PC-3 (cell line): ENCODE measurements around the gene SLC1A7. TPM values are rescaled to one million over a fixed set of nuclear protein-coding genes. Genes with fewer than 3 reads are reported as not detected.

Experiments
- ATAC-seq: fragments of 200-7000 bp; cut with Tn5 transposase; 2 replicates; pipeline ENCODE4 v1.9.1; 2020; ENCODE audit warnings: mild to moderate bottlenecking, moderate library complexity
- BruUV-seq: library from RNA; stranded (reverse); fragments of 400-500 nt; replicated peaks from 2 replicates; lab custom pipeline; 2021; lab: Mats Ljungman, UMichigan
- CTCF ChIA-PET: fragments of 300-600 bp; sonication (Branson Sonifier 250); formaldehyde crosslinking; loops from one replicate; lab custom pipeline; 2022; ENCODE audit warnings: antibody characterized with exemption; lab: Charles Lee
- POLR2A ChIA-PET: fragments of 300-600 bp; sonication (Branson Sonifier 250); formaldehyde crosslinking; loops from one replicate; lab custom pipeline; 2022; ENCODE audit warnings: antibody characterized with exemption; ENCODE audit not compliant: unreplicated experiment; lab: Charles Lee
- DNase-seq: peaks from one replicate; pipeline ENCODE4 v3.0.0-alpha.2; 2015
- H2AFZ ChIP-seq: fragments of 300-600 bp; sonication (generic); 2 replicates; pipeline ENCODE4 v1.6.0; 2016; ENCODE audit warnings: antibody characterized with exemption, low read length
- H3F3A ChIP-seq: fragments of 300-600 bp; sonication (generic); one replicate; pipeline ENCODE4 v1.6.0; 2017; ENCODE audit warnings: antibody characterized with exemption, low read length, control low read depth, mild to moderate bottlenecking; ENCODE audit not compliant: unreplicated experiment
- H3K27ac ChIP-seq: fragments of 300-600 bp; sonication (generic); 2 replicates; pipeline ENCODE4 v1.5.1; 2016; ENCODE audit warnings: mild to moderate bottlenecking, low read length
- H3K27me3 ChIP-seq: fragments of 300-600 bp; sonication (generic); 2 replicates; pipeline ENCODE4 v1.6.1; 2016; ENCODE audit warnings: low read length, mixed read lengths
- H3K36me3 ChIP-seq: fragments of 300-600 bp; sonication (generic); 2 replicates; pipeline ENCODE4 v1.6.1; 2016; ENCODE audit warnings: low read depth, mixed run types, low read length, mixed read lengths
- H3K4me1 ChIP-seq: fragments of 300-600 bp; sonication (generic); 2 replicates; pipeline ENCODE4 v1.5.1; 2016; ENCODE audit warnings: low read length; ENCODE audit not compliant: insufficient read depth
- H3K4me2 ChIP-seq: fragments of 300-600 bp; sonication (generic); 2 replicates; pipeline ENCODE4 v1.6.0; 2016; ENCODE audit warnings: low read length
- H3K4me3 ChIP-seq: fragments of 300-600 bp; sonication (generic); 2 replicates; pipeline ENCODE4 v1.5.1; 2016; ENCODE audit warnings: mild to moderate bottlenecking, low read length, mixed read lengths
- H3K79me2 ChIP-seq: fragments of 300-600 bp; sonication (generic); 2 replicates; pipeline ENCODE4 v1.6.1; 2017; ENCODE audit warnings: low read length, mixed read lengths
- H3K9ac ChIP-seq: fragments of 300-600 bp; sonication (generic); 2 replicates; pipeline ENCODE4 v1.6.0; 2016; ENCODE audit warnings: mild to moderate bottlenecking, low read length
- H3K9me2 ChIP-seq: fragments of 300-600 bp; sonication (generic); replicated peaks from 2 replicates; pipeline ENCODE4 v1.6.1; 2016; ENCODE audit warnings: mixed run types, low read length, mixed read lengths
- H3K9me3 ChIP-seq: fragments of 300-600 bp; sonication (generic); 2 replicates; pipeline ENCODE4 v1.6.1; 2016; ENCODE audit warnings: low read length, mixed read lengths
- H4K20me1 ChIP-seq: fragments of 300-600 bp; sonication (generic); 2 replicates; pipeline ENCODE4 v1.6.1; 2016; ENCODE audit warnings: low read length, mixed read lengths
- EZH2 ChIP-seq: fragments of 300-600 bp; sonication (generic); IDR thresholded peaks from one replicate; pipeline ENCODE4 v1.6.1; 2017; ENCODE audit warnings: antibody characterized with exemption, mild to moderate bottlenecking, low read length; ENCODE audit not compliant: unreplicated experiment
- EZH2phosphoT487 ChIP-seq: fragments of 300-600 bp; sonication (generic); IDR thresholded peaks from 2 replicates; pipeline ENCODE4 v1.6.1; 2018; ENCODE audit warnings: mild to moderate bottlenecking, antibody characterized with exemption, low read length, borderline replicate concordance
- intact Hi-C: fragments of 100-400 bp; cut with micrococcal nuclease; formaldehyde crosslinking; loops from 2 replicates; pipeline ENCODE4 v1.9.0; 2023
- total RNA-seq: library from RNA; depleted of rRNA; stranded (reverse); fragments of >200 nt; gene quantifications from 2 replicates; pipeline ENCODE4 v1.2.3, GENCODE V29; 2014
- TF ChIP-seq, protein P1 (sequence below): fragments of 300-600 bp; sonication (generic); conservative IDR thresholded peaks from 2 replicates; pipeline ENCODE4 v1.5.1; 2017; ENCODE audit warnings: antibody characterized with exemption, low read depth, mild to moderate bottlenecking, low read length

Gene SLC1A7
- total RNA-seq, 1 experiment from 2014 or later, result 0.26 TPM

DNA sequence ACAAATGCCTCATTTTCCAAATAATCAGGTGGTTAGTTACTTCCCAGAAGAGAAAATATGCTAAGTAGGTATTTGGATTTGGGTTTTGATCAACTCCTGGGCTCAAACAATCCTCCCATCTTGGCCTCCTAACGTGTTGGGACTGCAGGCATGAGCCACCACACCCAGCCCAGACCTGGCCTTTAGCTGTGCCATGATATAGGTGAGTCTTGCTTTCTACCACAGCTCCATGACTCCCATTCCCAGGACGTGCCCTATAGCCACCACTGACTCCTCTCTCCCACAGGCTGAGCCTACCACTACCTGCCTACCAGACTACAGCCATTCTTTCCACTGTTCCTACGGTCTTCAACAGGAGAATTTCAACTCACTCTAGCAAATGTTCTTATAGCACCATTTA, 1.8 kb upstream of the SLC1A7 start:
- no peaks in the 10 kb centered on the region for H3K79me2 ChIP-seq
- TF ChIP-seq EZH2, result no peak
- no peak for TF ChIP-seq EZH2phosphoT487
- TF ChIP-seq, protein P1, sequence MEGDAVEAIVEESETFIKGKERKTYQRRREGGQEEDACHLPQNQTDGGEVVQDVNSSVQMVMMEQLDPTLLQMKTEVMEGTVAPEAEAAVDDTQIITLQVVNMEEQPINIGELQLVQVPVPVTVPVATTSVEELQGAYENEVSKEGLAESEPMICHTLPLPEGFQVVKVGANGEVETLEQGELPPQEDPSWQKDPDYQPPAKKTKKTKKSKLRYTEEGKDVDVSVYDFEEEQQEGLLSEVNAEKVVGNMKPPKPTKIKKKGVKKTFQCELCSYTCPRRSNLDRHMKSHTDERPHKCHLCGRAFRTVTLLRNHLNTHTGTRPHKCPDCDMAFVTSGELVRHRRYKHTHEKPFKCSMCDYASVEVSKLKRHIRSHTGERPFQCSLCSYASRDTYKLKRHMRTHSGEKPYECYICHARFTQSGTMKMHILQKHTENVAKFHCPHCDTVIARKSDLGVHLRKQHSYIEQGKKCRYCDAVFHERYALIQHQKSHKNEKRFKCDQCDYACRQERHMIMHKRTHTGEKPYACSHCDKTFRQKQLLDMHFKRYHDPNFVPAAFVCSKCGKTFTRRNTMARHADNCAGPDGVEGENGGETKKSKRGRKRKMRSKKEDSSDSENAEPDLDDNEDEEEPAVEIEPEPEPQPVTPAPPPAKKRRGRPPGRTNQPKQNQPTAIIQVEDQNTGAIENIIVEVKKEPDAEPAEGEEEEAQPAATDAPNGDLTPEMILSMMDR, result no peak
- intact Hi-C loops, result no loop called here
- no peaks in the 10 kb centered on the region for H3K9me2 ChIP-seq
- no peaks in the 10 kb centered on the region for H3K9me3 ChIP-seq
- no peak overlapping the region for H3K4me2 ChIP-seq
- CTCF ChIA-PET, result no interaction called here
- DNase-seq, result no peak
- no TSS peak for BruUV-seq
- H3K4me3 ChIP-seq, result no peak overlapping the region
- no peak overlapping the region for H3K27ac ChIP-seq
- no peaks in the 10 kb centered on the region for H3K36me3 ChIP-seq
- H3K4me1 ChIP-seq, result peaks cover 57% of the 10 kb centered on the region
- POLR2A ChIA-PET, result no interaction called here
- ATAC-seq, result no peak
- no peak overlapping the region for H3K9ac ChIP-seq
- H2AFZ ChIP-seq, result no peak overlapping the region
- H4K20me1 ChIP-seq, result no peaks in the 10 kb centered on the region
- H3F3A ChIP-seq, result no peaks in the 10 kb centered on the region
- no peaks in the 10 kb centered on the region for H3K27me3 ChIP-seq

DNA sequence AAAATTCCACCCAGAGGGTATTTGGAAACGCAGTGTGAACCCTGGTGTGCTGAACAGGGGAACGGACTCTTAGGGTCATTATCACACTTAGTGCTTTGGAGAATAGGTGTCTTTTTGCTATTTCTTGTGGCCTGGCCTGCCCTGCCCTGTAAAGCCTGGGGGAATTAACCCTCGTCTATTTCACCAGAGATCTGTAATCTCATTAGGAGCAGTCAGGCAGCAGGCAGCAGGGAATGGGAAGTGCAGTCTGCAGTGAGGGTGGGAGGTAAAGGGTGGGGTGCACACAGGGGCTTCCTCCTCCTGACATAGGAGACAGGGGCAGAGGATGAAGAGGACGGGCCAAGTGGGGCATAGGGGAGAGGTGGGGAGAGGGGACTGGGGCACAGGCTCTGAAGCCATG, 1.1 kb upstream of the SLC1A7 start:
- no peaks in the 10 kb centered on the region for H3K36me3 ChIP-seq
- POLR2A ChIA-PET, result interaction anchor here (0.6 kb wide), 1 partner anchor 207 kb away, joined by 3 read pairs; no protein-coding TSS in a partner anchor
- H3K4me1 ChIP-seq, result peaks cover 53% of the 10 kb centered on the region
- H3K79me2 ChIP-seq, result no peaks in the 10 kb centered on the region
- no peaks in the 10 kb centered on the region for H3K27me3 ChIP-seq
- no peaks in the 10 kb centered on the region for H4K20me1 ChIP-seq
- CTCF ChIA-PET, result no interaction called here
- no TSS peak for BruUV-seq
- no peak for ATAC-seq
- no peaks in the 10 kb centered on the region for H3K9me3 ChIP-seq
- intact Hi-C loops, result no loop called here
- no peak overlapping the region for H2AFZ ChIP-seq
- no peak overlapping the region for H3K4me2 ChIP-seq
- H3K4me3 ChIP-seq, result no peak overlapping the region
- TF ChIP-seq EZH2phosphoT487, result no peak
- TF ChIP-seq EZH2, result no peak
- TF ChIP-seq, protein P1, result no peak
- no peaks in the 10 kb centered on the region for H3F3A ChIP-seq
- H3K9ac ChIP-seq, result no peak overlapping the region
- no peak overlapping the region for H3K27ac ChIP-seq
- H3K9me2 ChIP-seq, result no peaks in the 10 kb centered on the region
- DNase-seq, result no peak

DNA sequence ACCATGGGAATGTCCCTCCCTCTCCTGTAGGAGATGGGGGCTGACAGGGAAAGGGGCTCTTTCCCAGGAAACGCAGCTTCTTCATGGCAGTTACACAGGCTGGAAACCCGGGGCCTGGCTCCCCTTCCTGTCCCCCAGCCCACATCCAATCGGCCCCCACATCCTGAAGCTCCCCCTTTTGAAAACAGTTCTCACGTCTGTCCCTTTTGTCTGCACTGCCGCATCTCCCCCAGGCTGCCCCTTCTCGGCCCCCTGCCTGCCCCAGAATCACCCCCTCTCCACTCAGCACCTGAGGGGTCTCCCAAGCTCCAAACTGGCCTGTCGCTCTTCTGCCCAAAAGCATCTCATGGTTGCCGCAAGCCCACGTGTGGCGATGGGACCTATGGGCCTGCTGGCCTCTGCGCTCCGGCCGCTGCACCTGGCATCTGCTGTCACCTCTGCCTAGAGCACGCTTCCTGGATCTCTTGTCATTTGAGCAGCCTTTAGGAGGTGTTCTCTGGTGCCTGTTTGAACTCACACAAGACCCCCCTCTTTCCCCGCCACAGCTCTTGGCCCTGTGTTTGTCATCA, 867 bp downstream of the SLC1A7 start:
- Histone ChIP-seq H3K9ac (no peak overlapping the region), H4K20me1 (no peaks in the 10 kb centered on the region), H3K79me2 (no peaks in the 10 kb centered on the region), H2AFZ (no peak overlapping the region), H3K4me3 (no peak overlapping the region), H3K27ac (no peak overlapping the region), H3K4me1 (peaks cover 34% of the 10 kb centered on the region), H3K36me3 (no peaks in the 10 kb centered on the region), H3K9me3 (0 out of 2 replicates have a peak, but pooled peaks cover 3% of the 10 kb centered on the region), H3K27me3 (no peaks in the 10 kb centered on the region), H3K4me2 (no peak overlapping the region), H3K9me2 (no peaks in the 10 kb centered on the region), H3F3A (no peaks in the 10 kb centered on the region)
- CTCF ChIA-PET, result no interaction called here
- no peak for DNase-seq
- no peak for ATAC-seq
- no TSS peak for BruUV-seq
- no peak for TF ChIP-seq EZH2phosphoT487
- TF ChIP-seq, protein P1, result no peak
- TF ChIP-seq EZH2, result no peak
- intact Hi-C loops, result no loop called here
- POLR2A ChIA-PET, result no interaction called here
